PC-3 (cell line): ENCODE results near the gene SMYD3.

ENCODE experiments used
- EZH2 ChIP-seq: fragments of 300-600 bp; sonication (generic); IDR thresholded peaks from one replicate; pipeline ENCODE4 v1.6.1; 2017; ENCODE audit warnings: antibody characterized with exemption, mild to moderate bottlenecking, low read length; ENCODE audit not compliant: unreplicated experiment
- EZH2phosphoT487 ChIP-seq: fragments of 300-600 bp; sonication (generic); IDR thresholded peaks from 2 replicates; pipeline ENCODE4 v1.6.1; 2018; ENCODE audit warnings: mild to moderate bottlenecking, antibody characterized with exemption, low read length, borderline replicate concordance
- TF ChIP-seq, protein P1 (sequence below): fragments of 300-600 bp; sonication (generic); conservative IDR thresholded peaks from 2 replicates; pipeline ENCODE4 v1.5.1; 2017; ENCODE audit warnings: antibody characterized with exemption, low read depth, mild to moderate bottlenecking, low read length

DNA sequence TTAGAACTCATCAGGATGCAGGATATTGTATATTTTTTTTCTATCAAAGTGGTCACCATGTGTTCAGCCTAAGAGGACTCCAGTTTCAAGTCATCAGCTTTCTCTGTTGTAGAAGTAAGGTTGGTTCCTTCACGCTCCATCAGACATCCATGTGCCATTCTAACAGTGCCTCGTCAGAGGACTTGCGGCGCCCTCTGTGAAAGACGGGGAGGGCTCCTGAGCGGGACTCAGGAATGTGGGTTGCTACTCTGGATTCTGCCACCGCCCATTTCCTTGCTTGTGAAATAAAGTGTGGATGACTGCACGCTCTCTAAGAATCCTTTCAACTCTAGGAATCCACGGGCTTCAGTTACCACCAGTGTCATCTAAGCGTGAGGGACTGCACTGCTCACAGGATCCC is 758.8 kb downstream of the SMYD3 start:
- TF ChIP-seq, protein P1, sequence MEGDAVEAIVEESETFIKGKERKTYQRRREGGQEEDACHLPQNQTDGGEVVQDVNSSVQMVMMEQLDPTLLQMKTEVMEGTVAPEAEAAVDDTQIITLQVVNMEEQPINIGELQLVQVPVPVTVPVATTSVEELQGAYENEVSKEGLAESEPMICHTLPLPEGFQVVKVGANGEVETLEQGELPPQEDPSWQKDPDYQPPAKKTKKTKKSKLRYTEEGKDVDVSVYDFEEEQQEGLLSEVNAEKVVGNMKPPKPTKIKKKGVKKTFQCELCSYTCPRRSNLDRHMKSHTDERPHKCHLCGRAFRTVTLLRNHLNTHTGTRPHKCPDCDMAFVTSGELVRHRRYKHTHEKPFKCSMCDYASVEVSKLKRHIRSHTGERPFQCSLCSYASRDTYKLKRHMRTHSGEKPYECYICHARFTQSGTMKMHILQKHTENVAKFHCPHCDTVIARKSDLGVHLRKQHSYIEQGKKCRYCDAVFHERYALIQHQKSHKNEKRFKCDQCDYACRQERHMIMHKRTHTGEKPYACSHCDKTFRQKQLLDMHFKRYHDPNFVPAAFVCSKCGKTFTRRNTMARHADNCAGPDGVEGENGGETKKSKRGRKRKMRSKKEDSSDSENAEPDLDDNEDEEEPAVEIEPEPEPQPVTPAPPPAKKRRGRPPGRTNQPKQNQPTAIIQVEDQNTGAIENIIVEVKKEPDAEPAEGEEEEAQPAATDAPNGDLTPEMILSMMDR = no peak
- TF ChIP-seq EZH2 (no peak), EZH2phosphoT487 (no peak)
